ENCODE data around the gene CFAP100. TPM values are rescaled to one million over a fixed set of nuclear protein-coding genes. Genes with fewer than 3 reads are reported as not detected.

The CFAP100 gene
- total RNA-seq, 1 experiment from 2014 or later: not detected

DNA sequence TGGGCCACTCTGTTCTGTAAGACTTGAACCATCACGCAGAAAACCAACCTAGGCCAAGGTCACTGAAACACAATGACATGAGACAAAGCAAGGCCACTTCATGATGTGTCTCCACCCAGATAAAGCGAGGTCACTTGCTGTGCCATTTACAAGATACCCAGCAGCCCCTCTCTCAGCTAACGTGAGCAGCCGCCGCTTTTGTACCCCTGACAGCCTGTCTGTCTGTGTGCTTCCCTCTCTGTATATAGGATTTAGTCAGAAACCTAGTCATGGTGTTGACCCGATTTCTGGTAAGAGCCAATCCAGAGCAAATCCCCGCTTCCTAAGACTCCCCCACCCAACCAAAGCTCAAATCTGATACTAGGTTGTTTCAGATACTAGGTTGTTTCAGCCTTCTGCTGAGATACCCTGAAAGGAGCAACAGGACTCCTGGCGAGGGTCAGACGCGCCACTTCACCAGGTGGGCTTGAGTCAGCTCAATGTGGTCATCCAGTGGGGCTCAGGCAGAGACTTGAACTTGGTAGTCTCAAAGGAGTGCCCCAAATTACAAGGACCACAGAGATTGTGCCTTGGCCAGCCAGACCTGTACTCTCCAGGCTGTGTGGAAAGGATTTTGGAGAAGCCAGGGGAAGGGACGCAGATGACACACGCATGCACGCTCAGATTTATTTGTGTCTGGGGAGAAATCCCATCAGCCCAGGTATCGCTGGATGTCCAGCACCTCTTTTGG is 84.0 kb downstream of the CFAP100 start:
- DNase-seq (ENCODE audit: low spot score): no peak

DNA sequence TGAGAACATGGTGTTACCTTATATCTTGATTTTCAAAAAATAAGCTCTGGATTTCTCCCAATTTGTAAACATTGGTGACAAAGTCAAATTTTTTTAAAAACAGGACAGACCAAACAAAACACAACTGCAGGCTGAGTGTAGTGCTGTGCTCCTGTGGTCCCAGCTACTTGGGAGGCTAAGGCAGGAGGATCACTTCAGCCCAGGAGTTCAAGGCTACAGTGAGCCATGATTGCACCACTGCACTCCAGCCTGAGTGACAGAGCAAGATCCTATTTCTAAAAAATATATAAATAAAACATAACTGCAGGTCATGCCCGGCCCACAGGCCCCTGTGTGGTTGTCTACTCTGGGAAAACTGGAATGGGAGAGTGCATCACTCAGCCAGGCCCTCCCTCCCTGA is 84.9 kb downstream of the CFAP100 start:
- no peak for DNase-seq (ENCODE audit: low spot score)

GRCh38 chr3:126480206-126480605 is 85.5 kb downstream of the CFAP100 start:
- DNase-seq (ENCODE audit: low spot score): no peak

DNA sequence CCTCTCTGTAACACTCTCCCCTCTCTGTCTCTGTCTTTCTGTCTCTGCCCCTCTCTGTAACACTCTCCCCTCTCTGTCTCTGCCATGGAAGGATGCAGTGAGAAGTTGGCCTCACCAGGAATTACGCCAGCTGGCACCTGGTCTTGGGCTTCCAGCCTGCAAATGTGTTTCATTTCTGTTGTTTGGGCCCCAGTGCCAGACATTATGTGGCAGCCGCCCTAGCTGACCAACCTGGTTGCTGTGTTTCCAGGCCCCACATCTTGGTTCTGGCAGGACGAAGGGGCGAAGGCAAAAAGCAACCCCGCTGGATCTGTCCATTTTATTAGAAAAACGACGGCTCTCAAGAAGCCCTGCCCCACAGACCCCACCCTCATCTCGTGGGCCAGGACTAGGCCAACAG is 86.2 kb downstream of the CFAP100 start:
- no peak for DNase-seq (ENCODE audit: low spot score)

DNA sequence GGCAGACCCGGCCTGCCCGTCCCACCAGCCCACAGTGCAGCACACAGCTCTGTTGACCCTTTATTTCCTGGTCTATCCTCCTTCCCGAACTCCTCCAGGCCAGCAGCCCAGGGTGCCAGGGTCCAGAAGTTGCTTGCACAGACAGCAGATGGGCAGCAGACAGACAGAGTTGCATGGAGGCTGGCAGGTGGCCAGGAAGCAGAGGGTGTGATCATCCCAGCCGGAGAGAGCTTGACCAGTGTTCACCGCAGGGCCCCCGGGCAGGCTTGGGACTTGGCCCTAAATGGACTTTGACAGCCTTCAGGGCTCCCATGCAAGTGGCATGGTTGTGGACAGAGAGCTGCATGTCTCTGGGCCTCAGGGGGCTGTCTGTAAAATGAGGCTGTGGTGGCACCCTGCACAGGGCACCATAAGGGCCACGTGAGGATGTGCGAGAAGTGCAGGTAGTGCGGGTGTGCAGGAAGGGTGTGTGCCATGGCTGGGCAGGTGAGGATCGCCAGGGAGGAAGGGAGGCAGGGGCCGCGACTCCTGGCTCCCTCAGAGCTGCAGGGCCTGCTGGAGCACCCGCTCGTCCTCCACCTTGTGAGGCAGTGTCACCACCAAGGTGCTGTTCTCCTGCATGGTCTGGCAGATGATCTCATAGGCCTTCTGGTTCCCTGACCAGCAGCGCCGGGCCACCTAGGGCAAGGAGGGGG is 87.2 kb downstream of the CFAP100 start:
- no peak for DNase-seq (ENCODE audit: low spot score)

GRCh38 chr3:126482503-126483255 is 88.0 kb downstream of the CFAP100 start:
- DNase-seq (ENCODE audit: low spot score): no peak

DNA sequence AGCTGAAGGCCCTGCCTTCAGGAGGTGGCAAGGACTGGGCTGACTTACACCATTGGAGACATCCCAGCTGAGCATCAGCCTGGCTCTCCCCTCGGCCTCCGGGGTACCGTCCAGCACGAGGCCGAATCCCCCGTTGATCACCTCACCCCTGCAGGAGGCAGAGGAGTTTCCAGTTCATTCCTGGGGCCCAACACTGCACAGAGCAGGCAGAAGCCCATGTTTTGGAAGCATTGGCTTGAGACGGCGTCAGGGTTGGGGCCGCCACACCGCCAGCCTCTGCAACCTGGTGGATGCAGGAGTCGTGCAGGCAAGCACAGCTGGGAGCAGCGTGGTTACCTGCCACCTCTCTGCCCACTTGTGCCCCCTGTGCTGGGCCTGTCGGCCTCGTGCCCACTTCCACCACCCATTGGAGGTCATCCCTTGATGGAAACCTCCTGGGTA is 88.6 kb downstream of the CFAP100 start:
- DNase-seq (ENCODE audit: low spot score): no peak

DNA sequence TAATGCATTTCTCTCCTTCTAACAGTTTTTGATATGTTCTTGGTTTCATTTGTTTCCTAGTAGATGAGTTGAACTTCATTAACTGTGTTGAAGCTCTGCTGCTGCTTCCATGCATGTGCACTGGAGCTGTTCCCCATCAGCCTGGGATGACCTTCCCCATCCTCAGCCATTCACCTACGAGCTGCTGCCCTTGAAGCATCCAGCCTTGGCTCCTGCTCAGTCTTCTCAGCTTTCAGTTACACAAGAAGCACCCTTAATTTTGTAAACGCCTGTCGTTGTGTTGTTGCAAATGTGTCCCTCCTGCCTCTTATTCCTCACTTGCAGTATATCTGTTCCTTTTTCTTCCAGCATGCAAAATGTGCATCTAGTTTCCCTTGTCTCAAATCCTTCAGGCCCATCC is 89.4 kb downstream of the CFAP100 start:
- DNase-seq (ENCODE audit: low spot score): no peak

GRCh38 chr3:126484662-126485061 is 90.0 kb downstream of the CFAP100 start:
- no peak for DNase-seq (ENCODE audit: low spot score)

DNA sequence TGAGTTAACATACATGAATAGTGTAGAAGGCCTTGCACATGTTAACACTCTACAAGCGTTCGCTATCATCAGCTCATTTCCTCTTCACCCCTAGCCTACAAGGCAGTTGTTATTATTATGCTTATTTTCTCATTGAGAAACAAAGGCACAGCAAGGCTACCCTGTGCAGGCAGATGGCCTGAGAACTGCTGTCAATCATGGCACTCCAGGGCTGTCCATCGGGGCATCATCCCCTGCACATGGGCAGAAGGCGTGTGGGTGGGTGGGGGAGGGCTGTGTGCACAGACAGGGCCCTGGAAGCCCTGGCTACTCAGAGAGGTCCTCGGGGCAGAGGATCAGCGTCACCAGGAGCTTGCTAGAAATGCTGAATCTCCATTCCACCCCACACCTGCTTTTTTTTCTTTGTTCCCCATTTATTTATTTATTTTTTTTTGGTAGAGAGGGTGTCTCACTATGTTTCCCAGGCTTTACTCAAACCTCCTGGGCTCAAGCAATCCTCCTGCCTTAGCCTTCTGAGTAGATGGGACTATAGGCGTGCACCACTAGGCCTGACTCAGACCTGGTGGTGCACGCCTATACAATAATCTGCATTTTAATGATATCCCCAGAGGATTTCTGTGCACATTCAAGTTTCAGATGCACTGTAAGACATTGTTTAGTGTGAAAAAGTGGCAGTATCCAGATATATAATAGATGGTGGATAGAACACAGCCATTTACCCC is 90.6 kb downstream of the CFAP100 start:
- DNase-seq (ENCODE audit: low spot score): no peak

GRCh38 chr3:126485956-126486355 is 91.2 kb downstream of the CFAP100 start:
- no peak for DNase-seq (ENCODE audit: low spot score)

Other genes starting within 250 kb of the CFAP100 start
- gene ALDH1L1, start 214.3 kb upstream of the CFAP100 start, total RNA-seq (2014; rRNA removed; shearing (Covaris generic)): 4.6 and 7.0 TPM in 2 replicates
- 1.1 and 1.6 TPM in 2 replicates for gene KLF15, start 37.5 kb upstream of the CFAP100 start, total RNA-seq (2014; rRNA removed; shearing (Covaris generic))
- gene ZXDC, start 81.0 kb downstream of the CFAP100 start, total RNA-seq (2014; rRNA removed; shearing (Covaris generic)): 6.6 and 12.2 TPM in 2 replicates
- not detected in 2 replicates for gene UROC1, start 122.9 kb downstream of the CFAP100 start, total RNA-seq (2014; rRNA removed; shearing (Covaris generic))
- 0.37 TPM in 1 of 2 replicates, not detected in the other for gene CHST13, start 129.2 kb downstream of the CFAP100 start, total RNA-seq (2014; rRNA removed; shearing (Covaris generic))
- gene C3orf22, start 164.0 kb downstream of the CFAP100 start, total RNA-seq (2014; rRNA removed; shearing (Covaris generic)): not detected in 2 replicates